ENCODE measurements around the gene CXCL8.
"Not testable (repeated sequence)": the region's sequence is repeated elsewhere in the genome, so short reads cannot be mapped to it uniquely, and the experiment has no call there.

The CXCL8 gene

DNA sequence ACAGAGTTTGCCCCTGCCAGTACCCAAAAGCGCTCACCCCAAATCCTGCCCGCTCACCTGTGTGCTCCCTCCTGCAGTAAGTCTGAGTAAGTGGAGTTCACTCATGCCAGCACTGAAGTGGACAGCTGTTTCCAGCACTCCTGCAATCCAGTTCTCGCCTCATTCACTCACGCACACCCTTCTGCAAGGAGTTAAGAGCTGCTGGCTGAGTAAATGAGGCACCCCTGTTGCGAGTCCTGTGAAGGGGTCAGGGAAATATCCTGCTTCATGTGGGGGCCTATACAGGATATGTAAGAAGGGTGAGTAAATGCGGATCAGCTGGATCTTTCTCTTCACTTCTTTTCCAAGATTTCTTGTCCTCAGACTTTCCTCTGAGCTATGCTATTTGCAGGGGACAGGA, 23.5 kb downstream of the CXCL8 start:
- Mint-ChIP-seq H3K9me3 (peaks cover under 1 to 4% of the 10 kb centered on the region in 2 donors), H3K36me3 (ENCODE audit: insufficient read depth) (no peaks in the 10 kb centered on the region), H3K4me3 (no peak overlapping the region), H3K4me1 (ENCODE audit: low read depth in 2 of 2) (no peaks in the 10 kb centered on the region), H3K27ac (no peak overlapping the region), H3K27me3 (no peaks in the 10 kb centered on the region)
- DNase-seq: no peak
- ATAC-seq (replicated peaks): no peak

GRCh38 chr4:73764513-73764912, 24.1 kb downstream of the CXCL8 start:
- ATAC-seq (replicated peaks) (no peak), DNase-seq (no peak)
- H3K9me3 Mint-ChIP-seq: peaks cover 4 to 6% of the 10 kb centered on the region in 2 donors
- H3K36me3 Mint-ChIP-seq (ENCODE audit: insufficient read depth): no peaks in the 10 kb centered on the region
- no peaks in the 10 kb centered on the region for H3K4me1 Mint-ChIP-seq (ENCODE audit: low read depth in 2 of 2)
- H3K27ac Mint-ChIP-seq: no peak overlapping the region
- H3K4me3 Mint-ChIP-seq: no peak overlapping the region
- no peaks in the 10 kb centered on the region for H3K27me3 Mint-ChIP-seq

GRCh38 chr4:73765296-73765695, 24.9 kb downstream of the CXCL8 start:
- no peak for DNase-seq
- H3K4me3 Mint-ChIP-seq: no peak overlapping the region

GRCh38 chr4:73770917-73771316, 30.5 kb downstream of the CXCL8 start:
- no peak for DNase-seq
- Mint-ChIP-seq H3K36me3 (ENCODE audit: insufficient read depth) (no peaks in the 10 kb centered on the region), H3K27ac (no peak overlapping the region), H3K27me3 (no peaks in the 10 kb centered on the region), H3K4me1 (ENCODE audit: low read depth in 2 of 2) (no peaks in the 10 kb centered on the region), H3K4me3 (no peak overlapping the region), H3K9me3 (peaks cover 4 to 14% of the 10 kb centered on the region in 2 donors)
- ATAC-seq (replicated peaks): no peak

More at GRCh38 chr4:73765296-73765695, 24.9 kb downstream of the CXCL8 start:
- Mint-ChIP-seq H3K9me3 (peaks cover 6% of the 10 kb centered on the region in 2 donors), H3K27me3 (no peaks in the 10 kb centered on the region), H3K36me3 (ENCODE audit: insufficient read depth) (no peaks in the 10 kb centered on the region), H3K4me1 (ENCODE audit: low read depth in 2 of 2) (no peaks in the 10 kb centered on the region), H3K27ac (no peak overlapping the region)
- no peak for ATAC-seq (replicated peaks)

- Mint-ChIP-seq H3K27me3 (no peaks in the 10 kb centered on the region), H3K4me3 (no peak overlapping the region), H3K36me3 (ENCODE audit: insufficient read depth) (no peaks in the 10 kb centered on the region), H3K27ac (no peak overlapping the region), H3K4me1 (ENCODE audit: low read depth in 2 of 2) (no peaks in the 10 kb centered on the region), H3K9me3 (peaks cover 4 to 14% of the 10 kb centered on the region in 2 donors)
- DNase-seq: no peak
- no peak for ATAC-seq (replicated peaks)
These were observed 32.0 kb downstream of the CXCL8 start for GRCh38 chr4:73772363-73772762.

DNA sequence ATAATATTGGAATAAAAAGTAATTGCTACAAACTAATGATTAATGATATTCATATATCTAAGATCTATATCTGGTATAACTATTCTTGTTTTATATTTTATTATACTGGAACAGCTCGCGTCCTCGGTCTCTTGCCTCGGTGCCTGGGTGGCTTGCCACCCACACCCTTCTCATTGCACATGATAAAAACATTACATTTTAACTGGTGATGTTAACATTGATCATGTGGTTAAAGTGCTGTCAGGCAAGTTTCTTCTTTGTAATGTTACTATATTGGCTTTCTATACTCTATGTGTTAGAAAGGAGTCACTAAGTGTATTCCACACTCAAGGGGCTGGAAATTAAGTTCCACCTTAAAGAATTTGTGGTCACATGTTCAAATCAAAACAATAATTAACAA, 34.0 kb downstream of the CXCL8 start:
- not testable (repeated sequence) for H3K4me1 Mint-ChIP-seq (ENCODE audit: low read depth in 2 of 2); H3K9me3 Mint-ChIP-seq; H3K4me3 Mint-ChIP-seq; DNase-seq; H3K27me3 Mint-ChIP-seq; H3K36me3 Mint-ChIP-seq (ENCODE audit: insufficient read depth); ATAC-seq (replicated peaks); H3K27ac Mint-ChIP-seq

DNA sequence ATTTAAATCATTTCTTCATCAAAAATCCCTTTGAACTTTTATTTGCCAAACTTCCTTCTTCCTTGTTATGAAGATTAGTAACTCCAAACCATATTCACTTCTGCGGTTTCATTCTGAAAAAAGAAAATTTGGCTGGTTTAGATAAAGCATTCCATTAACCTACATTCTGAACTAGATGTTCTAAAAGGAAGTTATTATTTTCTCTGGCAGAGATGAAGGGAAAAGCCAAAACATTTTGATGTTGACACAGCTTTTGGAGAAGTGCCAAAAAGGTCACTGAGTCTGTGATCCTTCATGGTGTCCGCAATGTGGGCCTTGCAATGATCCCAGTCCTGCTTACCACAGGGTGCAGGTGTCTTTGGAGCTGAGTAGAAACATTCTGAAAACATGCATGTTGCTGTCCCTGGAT, 36.0 kb downstream of the CXCL8 start:
- ATAC-seq (replicated peaks) (no peak), DNase-seq (no peak)
- Mint-ChIP-seq H3K4me1 (ENCODE audit: low read depth in 2 of 2) (no peaks in the 10 kb centered on the region), H3K9me3 (peaks cover 2 to 12% of the 10 kb centered on the region in 2 donors), H3K36me3 (ENCODE audit: insufficient read depth) (no peaks in the 10 kb centered on the region), H3K27me3 (no peaks in the 10 kb centered on the region), H3K27ac (no peak overlapping the region), H3K4me3 (no peak overlapping the region)

- no peak overlapping the region for H3K27ac Mint-ChIP-seq
- H3K4me1 Mint-ChIP-seq (ENCODE audit: low read depth in 2 of 2): no peaks in the 10 kb centered on the region
- H3K27me3 Mint-ChIP-seq: no peaks in the 10 kb centered on the region
- H3K36me3 Mint-ChIP-seq (ENCODE audit: insufficient read depth): no peaks in the 10 kb centered on the region
- peaks cover 2 to 17% of the 10 kb centered on the region in 2 donors for H3K9me3 Mint-ChIP-seq
- no peak overlapping the region for H3K4me3 Mint-ChIP-seq
- no peak for ATAC-seq (replicated peaks)
- DNase-seq: no peak
These were observed 37.2 kb downstream of the CXCL8 start for GRCh38 chr4:73777612-73778011.

DNA sequence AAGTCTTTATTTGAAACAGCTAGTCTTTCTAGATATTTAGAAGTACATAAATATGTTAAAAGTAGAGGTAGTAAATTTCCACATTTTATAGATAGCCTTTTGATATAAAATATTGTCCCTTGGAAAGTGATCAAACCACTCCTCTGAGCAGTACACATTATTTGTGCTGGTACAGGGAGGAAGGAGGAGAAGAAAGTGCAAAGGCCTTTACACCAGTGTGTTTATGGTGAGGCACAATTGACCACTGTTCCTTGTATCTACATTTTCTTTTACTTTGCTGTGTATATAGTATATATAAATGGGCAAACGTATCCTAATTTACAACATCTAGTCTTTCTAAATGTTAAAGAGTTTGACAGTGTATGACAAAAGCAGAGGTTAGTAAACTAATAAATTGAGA, 39.9 kb downstream of the CXCL8 start:
- Mint-ChIP-seq H3K36me3 (ENCODE audit: insufficient read depth) (no peaks in the 10 kb centered on the region), H3K4me1 (ENCODE audit: low read depth in 2 of 2) (no peaks in the 10 kb centered on the region), H3K27ac (no peak overlapping the region), H3K27me3 (no peaks in the 10 kb centered on the region), H3K4me3 (no peak overlapping the region), H3K9me3 (peaks cover 2 to 8% of the 10 kb centered on the region in 2 donors)
- ATAC-seq (replicated peaks) (no peak), DNase-seq (no peak)

GRCh38 chr4:73780834-73781233, 40.5 kb downstream of the CXCL8 start:
- H3K27me3 Mint-ChIP-seq: no peaks in the 10 kb centered on the region
- no peaks in the 10 kb centered on the region for H3K36me3 Mint-ChIP-seq (ENCODE audit: insufficient read depth)
- DNase-seq: no peak
- no peaks in the 10 kb centered on the region for H3K4me1 Mint-ChIP-seq (ENCODE audit: low read depth in 2 of 2)
- H3K9me3 Mint-ChIP-seq: peaks cover 2 to 8% of the 10 kb centered on the region in 2 donors
- H3K27ac Mint-ChIP-seq: no peak overlapping the region
- no peak overlapping the region for H3K4me3 Mint-ChIP-seq
- ATAC-seq (replicated peaks): no peak

GRCh38 chr4:73788411-73788810, 48.0 kb downstream of the CXCL8 start:
- peaks cover 4 to 6% of the 10 kb centered on the region in 2 donors for H3K9me3 Mint-ChIP-seq
- no peaks in the 10 kb centered on the region for H3K27me3 Mint-ChIP-seq
- H3K36me3 Mint-ChIP-seq (ENCODE audit: insufficient read depth): no peaks in the 10 kb centered on the region
- DNase-seq (no peak), ATAC-seq (replicated peaks) (no peak)
- H3K4me3 Mint-ChIP-seq: no peak overlapping the region
- H3K4me1 Mint-ChIP-seq (ENCODE audit: low read depth in 2 of 2): no peaks in the 10 kb centered on the region
- H3K27ac Mint-ChIP-seq: no peak overlapping the region
